GM12801 (cell line): ENCODE measurements around the gene KCP.

ENCODE experiments used
- CTCF ChIP-seq: IDR thresholded peaks from one replicate; pipeline ENCODE4 v1.5.1; 2011; ENCODE audit warnings: control low read depth; ENCODE audit not compliant: insufficient read length; ENCODE audit errors: extremely low read depth

The KCP gene

GRCh38 chr7:128931190-128931798 lies 20.8 kb upstream of the KCP start:
- TF ChIP-seq CTCF: no peak

- TF ChIP-seq CTCF: no peak
Observed at GRCh38 chr7:128928882-128929788, 18.6 kb upstream of the KCP start.

- no peak for TF ChIP-seq CTCF
Observed at GRCh38 chr7:128928159-128928813, 17.8 kb upstream of the KCP start.

- no peak for TF ChIP-seq CTCF
Observed at GRCh38 chr7:128924707-128925588, 14.4 kb upstream of the KCP start.

GRCh38 chr7:128923411-128923800 lies 12.9 kb upstream of the KCP start:
- TF ChIP-seq CTCF: no peak

GRCh38 chr7:128922496-128923410 lies 12.2 kb upstream of the KCP start:
- TF ChIP-seq CTCF: no peak
